ENCODE data around the gene SNX32. TPM values are rescaled to one million over a fixed set of nuclear protein-coding genes. Genes with fewer than 3 reads are reported as not detected.

Gene SNX32
- total RNA-seq, 1 experiment from 2014 or later, result not detected

DNA sequence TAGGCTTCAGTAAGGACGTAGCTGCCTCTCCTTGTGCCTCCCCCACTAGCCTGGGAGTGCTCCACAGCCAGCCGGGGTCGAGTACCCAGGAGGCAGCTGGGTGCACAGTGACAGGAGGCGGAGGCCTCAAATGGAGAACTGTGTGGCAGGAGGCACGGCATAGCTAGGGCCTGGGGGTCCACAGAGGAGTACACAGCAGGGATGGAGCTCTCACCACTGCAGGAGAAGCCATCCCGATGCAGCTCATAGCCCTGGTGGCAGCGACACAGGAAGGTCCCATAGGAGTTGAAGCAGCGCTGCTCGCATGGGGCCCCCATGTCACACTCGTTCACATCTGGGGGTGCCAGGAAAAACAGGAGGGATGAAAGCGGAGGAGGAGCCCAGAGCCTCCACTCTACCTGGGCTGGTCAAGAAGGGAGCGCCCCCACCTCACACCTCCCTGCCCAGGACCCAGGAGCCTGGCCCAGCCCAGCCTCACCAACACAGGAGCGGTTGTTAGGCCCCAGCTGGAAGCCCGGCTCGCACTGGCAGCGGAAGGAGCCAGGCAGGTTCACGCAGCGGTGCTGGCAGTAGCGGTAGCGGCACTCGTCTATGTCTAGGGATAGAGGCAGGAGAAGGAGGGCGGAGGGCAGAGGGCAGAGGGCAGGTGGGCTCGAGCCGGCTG, 36.0 kb downstream of the SNX32 start:
- ChIA-PET CTCF (interaction anchor here (0.6 to 1.9 kb wide), 4 partner anchors 10 to 105 kb away, joined by 4 to 11 read pairs (median 8); partner anchors contain the start of genes FIBP and MUS81), POLR2A (interaction anchor here (1.4 to 2.1 kb wide), 3 partner anchors 9 to 19 kb away, joined by 6 to 9 read pairs (median 7); partner anchors contain the start of genes FIBP and MUS81)
- no peaks in the 10 kb centered on the region for H3K36me3 ChIP-seq (ENCODE audit: control insufficient read depth, insufficient read depth, low read length)
- BruUV-seq (replicated peaks), result no TSS peak
- H3K27ac ChIP-seq (ENCODE audit: low read length), result no peak overlapping the region
- H3K9me3 ChIP-seq (ENCODE audit: control insufficient read depth, insufficient read depth, low read depth, low read length), result no peaks in the 10 kb centered on the region
- TF ChIP-seq SIN3A (IDR thresholded peaks at IDR 0.05; ENCODE audit: borderline replicate concordance, insufficient read depth, low read depth, low read length) (no peak), POLR2AphosphoS5 (IDR thresholded peaks at IDR 0.05; ENCODE audit: low read depth, low read length) (peak; percentile 32), TCF7L2 (IDR thresholded peaks at IDR 0.05; ENCODE audit: low read depth, low read length) (no peak)
- TF ChIP-seq, protein P1, sequence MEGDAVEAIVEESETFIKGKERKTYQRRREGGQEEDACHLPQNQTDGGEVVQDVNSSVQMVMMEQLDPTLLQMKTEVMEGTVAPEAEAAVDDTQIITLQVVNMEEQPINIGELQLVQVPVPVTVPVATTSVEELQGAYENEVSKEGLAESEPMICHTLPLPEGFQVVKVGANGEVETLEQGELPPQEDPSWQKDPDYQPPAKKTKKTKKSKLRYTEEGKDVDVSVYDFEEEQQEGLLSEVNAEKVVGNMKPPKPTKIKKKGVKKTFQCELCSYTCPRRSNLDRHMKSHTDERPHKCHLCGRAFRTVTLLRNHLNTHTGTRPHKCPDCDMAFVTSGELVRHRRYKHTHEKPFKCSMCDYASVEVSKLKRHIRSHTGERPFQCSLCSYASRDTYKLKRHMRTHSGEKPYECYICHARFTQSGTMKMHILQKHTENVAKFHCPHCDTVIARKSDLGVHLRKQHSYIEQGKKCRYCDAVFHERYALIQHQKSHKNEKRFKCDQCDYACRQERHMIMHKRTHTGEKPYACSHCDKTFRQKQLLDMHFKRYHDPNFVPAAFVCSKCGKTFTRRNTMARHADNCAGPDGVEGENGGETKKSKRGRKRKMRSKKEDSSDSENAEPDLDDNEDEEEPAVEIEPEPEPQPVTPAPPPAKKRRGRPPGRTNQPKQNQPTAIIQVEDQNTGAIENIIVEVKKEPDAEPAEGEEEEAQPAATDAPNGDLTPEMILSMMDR (IDR thresholded peaks at IDR 0.05), result no peak
- TF ChIP-seq, protein P2, sequence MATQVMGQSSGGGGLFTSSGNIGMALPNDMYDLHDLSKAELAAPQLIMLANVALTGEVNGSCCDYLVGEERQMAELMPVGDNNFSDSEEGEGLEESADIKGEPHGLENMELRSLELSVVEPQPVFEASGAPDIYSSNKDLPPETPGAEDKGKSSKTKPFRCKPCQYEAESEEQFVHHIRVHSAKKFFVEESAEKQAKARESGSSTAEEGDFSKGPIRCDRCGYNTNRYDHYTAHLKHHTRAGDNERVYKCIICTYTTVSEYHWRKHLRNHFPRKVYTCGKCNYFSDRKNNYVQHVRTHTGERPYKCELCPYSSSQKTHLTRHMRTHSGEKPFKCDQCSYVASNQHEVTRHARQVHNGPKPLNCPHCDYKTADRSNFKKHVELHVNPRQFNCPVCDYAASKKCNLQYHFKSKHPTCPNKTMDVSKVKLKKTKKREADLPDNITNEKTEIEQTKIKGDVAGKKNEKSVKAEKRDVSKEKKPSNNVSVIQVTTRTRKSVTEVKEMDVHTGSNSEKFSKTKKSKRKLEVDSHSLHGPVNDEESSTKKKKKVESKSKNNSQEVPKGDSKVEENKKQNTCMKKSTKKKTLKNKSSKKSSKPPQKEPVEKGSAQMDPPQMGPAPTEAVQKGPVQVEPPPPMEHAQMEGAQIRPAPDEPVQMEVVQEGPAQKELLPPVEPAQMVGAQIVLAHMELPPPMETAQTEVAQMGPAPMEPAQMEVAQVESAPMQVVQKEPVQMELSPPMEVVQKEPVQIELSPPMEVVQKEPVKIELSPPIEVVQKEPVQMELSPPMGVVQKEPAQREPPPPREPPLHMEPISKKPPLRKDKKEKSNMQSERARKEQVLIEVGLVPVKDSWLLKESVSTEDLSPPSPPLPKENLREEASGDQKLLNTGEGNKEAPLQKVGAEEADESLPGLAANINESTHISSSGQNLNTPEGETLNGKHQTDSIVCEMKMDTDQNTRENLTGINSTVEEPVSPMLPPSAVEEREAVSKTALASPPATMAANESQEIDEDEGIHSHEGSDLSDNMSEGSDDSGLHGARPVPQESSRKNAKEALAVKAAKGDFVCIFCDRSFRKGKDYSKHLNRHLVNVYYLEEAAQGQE (IDR thresholded peaks at IDR 0.05; ENCODE audit: insufficient read depth in 1 of 2, low read depth in 2 of 2, low read length in 1 of 2), result no peak
- no peak overlapping the region for H3K4me3 ChIP-seq (ENCODE audit: low read depth in 2 of 2, low read length in 2 of 2)
- in situ Hi-C loops (cut with HindIII; ENCODE audit: low pct_unique_long_range_greater_than_20kb, low sequenced_read_pairs), result no loop called here
- ATAC-seq, result 0 out of 2 replicates have a peak, but pooled peaks have one; percentile 0
- intact Hi-C loops (cut with micrococcal nuclease; ENCODE audit: unreplicated experiment), result no loop called here
- no peak for DNase-seq (ENCODE audit: low read depth, low spot score)
- H3K27me3 ChIP-seq (ENCODE audit: control insufficient read depth, insufficient read depth, low read length), result no peaks in the 10 kb centered on the region
- H3K4me1 ChIP-seq (ENCODE audit: control insufficient read depth, insufficient read depth, low read length), result peaks cover 15% of the 10 kb centered on the region

DNA sequence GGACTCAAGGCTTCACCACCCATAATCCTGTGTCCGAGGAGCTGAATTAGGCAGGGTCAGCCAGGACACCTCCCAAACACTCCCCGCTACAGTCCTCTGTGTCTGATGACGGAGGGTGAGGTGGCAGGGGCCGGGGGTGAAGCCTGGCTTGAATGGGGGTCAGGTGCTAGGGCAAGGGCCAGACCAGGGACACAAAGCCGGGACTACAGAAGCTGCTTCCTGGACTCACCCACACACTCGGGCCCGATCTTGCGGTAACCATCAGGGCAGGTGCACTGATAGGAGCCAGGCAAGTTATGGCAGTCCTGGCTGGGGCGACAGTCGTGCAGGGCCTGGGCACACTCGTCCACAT, 36.5 kb downstream of the SNX32 start:
- in situ Hi-C loops (cut with HindIII; ENCODE audit: low pct_unique_long_range_greater_than_20kb, low sequenced_read_pairs) (no loop called here), intact Hi-C loops (cut with micrococcal nuclease; ENCODE audit: unreplicated experiment) (no loop called here)
- no peaks in the 10 kb centered on the region for H3K27me3 ChIP-seq (ENCODE audit: control insufficient read depth, insufficient read depth, low read length)
- ChIA-PET CTCF (interaction anchor here (0.6 to 1.9 kb wide), 3 partner anchors 14 to 104 kb away, joined by 5 to 11 read pairs (median 10); partner anchors contain the start of gene FIBP), POLR2A (interaction anchor here (1.5 to 2.1 kb wide), 2 partner anchors 9 to 11 kb away, joined by 7 to 9 read pairs; partner anchors contain the start of gene MUS81)
- H3K9me3 ChIP-seq (ENCODE audit: control insufficient read depth, insufficient read depth, low read depth, low read length), result no peaks in the 10 kb centered on the region
- BruUV-seq (replicated peaks), result no TSS peak
- H3K4me1 ChIP-seq (ENCODE audit: control insufficient read depth, insufficient read depth, low read length), result peaks cover 15% of the 10 kb centered on the region
- ATAC-seq (no peak), DNase-seq (ENCODE audit: low read depth, low spot score) (no peak)
- TF ChIP-seq POLR2AphosphoS5 (IDR thresholded peaks at IDR 0.05; ENCODE audit: low read depth, low read length) (no peak), SIN3A (IDR thresholded peaks at IDR 0.05; ENCODE audit: borderline replicate concordance, insufficient read depth, low read depth, low read length) (no peak), TCF7L2 (IDR thresholded peaks at IDR 0.05; ENCODE audit: low read depth, low read length) (no peak)
- TF ChIP-seq, protein P2 (IDR thresholded peaks at IDR 0.05; ENCODE audit: insufficient read depth in 1 of 2, low read depth in 2 of 2, low read length in 1 of 2), result no peak
- TF ChIP-seq, protein P1 (IDR thresholded peaks at IDR 0.05), result no peak
- no peak overlapping the region for H3K27ac ChIP-seq (ENCODE audit: low read length)
- no peak overlapping the region for H3K4me3 ChIP-seq (ENCODE audit: low read depth in 2 of 2, low read length in 2 of 2)
- no peaks in the 10 kb centered on the region for H3K36me3 ChIP-seq (ENCODE audit: control insufficient read depth, insufficient read depth, low read length)

Measured in Panc1 (cell line).